SK-N-SH (cell line): ENCODE measurements around the gene MTNR1A. TPM values are rescaled to one million over a fixed set of nuclear protein-coding genes. Genes with fewer than 3 reads are reported as not detected.

Experiments used
- CTCF ChIA-PET: fragments of 300-600, 350-600 bp; formaldehyde crosslinking; extraction: SDS; loops from one replicate; lab custom pipeline; 2021; lab: Yijun Ruan, JAX
- POLR2A ChIA-PET: fragments of 350-600 bp; sonication (Branson Sonifier 250); formaldehyde crosslinking; extraction: SDS; loops from one replicate; lab custom pipeline; 2020; ENCODE audit warnings: antibody characterized with exemption, inconsistent platforms; lab: Yijun Ruan, JAX
- DNase-seq: peaks from one replicate; pipeline ENCODE4 v3.0.0; 2012
- H2AFZ ChIP-seq: fragments of 200-600 bp; sonication (generic); 2 replicates; pipeline ENCODE4 v1.8.1; 2016; ENCODE audit warnings: antibody characterized with exemption, mild to moderate bottlenecking, low read depth
- H3F3A ChIP-seq: fragments of 200-600 bp; sonication (generic); replicated peaks from 2 replicates; pipeline ENCODE3; 2016; ENCODE audit warnings: antibody characterized with exemption, mild to moderate bottlenecking; ENCODE audit not compliant: insufficient read depth
- H3K27ac ChIP-seq, 2 experiments: fragments of 200-500 bp in 1 of 2; fragments of 200-600 bp in 1 of 2; sonication (Bioruptor generic) in 1 of 2; sonication (generic), shearing (Covaris generic) in 1 of 2; 2 replicates each; pipeline versions ENCODE4 v1.5.1 to v1.6.1; 2014 to 2016; ENCODE audit warnings: low read depth in 2 of 2, inconsistent platforms in 1 of 2, low read length in 1 of 2, mild to moderate bottlenecking in 1 of 2, mixed read lengths in 1 of 2
- H3K27me3 ChIP-seq: fragments of 200-600 bp; sonication (generic), shearing (Covaris generic); 2 replicates; pipeline ENCODE4 v1.6.1; 2016; ENCODE audit warnings: mixed run types; ENCODE audit not compliant: insufficient read depth
- H3K36me3 ChIP-seq, 2 experiments: fragments of 200-500 bp in 1 of 2; fragments of 200-600 bp in 1 of 2; sonication (Bioruptor generic) in 1 of 2; sonication (generic) in 1 of 2; replicated peaks in 1 of 2; 2 replicates each; pipeline versions ENCODE3 to v1.5.1; 2014 to 2016; ENCODE audit warnings: low read length in 1 of 2, mild to moderate bottlenecking in 1 of 2; ENCODE audit not compliant: insufficient read depth in 2 of 2, control insufficient read depth in 1 of 2
- H3K4me1 ChIP-seq, 2 experiments: fragments of 200-500 bp in 1 of 2; fragments of 200-600 bp in 1 of 2; sonication (Bioruptor generic) in 1 of 2; sonication (generic), shearing (Covaris generic) in 1 of 2; 2 replicates each; pipeline versions ENCODE4 v1.5.1 to v1.6.1; 2014 to 2016; ENCODE audit warnings: low read depth in 1 of 2, low read length in 1 of 2, mixed run types in 1 of 2; ENCODE audit not compliant: insufficient read depth in 2 of 2, control insufficient read depth in 1 of 2
- H3K4me2 ChIP-seq: fragments of 200-600 bp; sonication (generic), shearing (Covaris generic); 2 replicates; pipeline ENCODE4 v1.6.1; 2017; ENCODE audit warnings: mixed run types
- H3K4me3 ChIP-seq, 2 experiments: fragments of 200-500 bp in 1 of 2; fragments of 200-600 bp in 1 of 2; sonication (Bioruptor generic) in 1 of 2; sonication (generic), shearing (Covaris generic) in 1 of 2; 2 replicates each; pipeline versions ENCODE4 v1.5.1 to v1.8.1; 2014 to 2016; ENCODE audit warnings: low read depth in 2 of 2, inconsistent platforms in 1 of 2, low read length in 1 of 2, mild to moderate bottlenecking in 1 of 2, mixed read lengths in 1 of 2, moderate library complexity in 1 of 2
- H3K79me2 ChIP-seq: fragments of 200-600 bp; sonication (generic); 2 replicates; pipeline ENCODE4 v1.8.1; 2017; ENCODE audit warnings: mild to moderate bottlenecking; ENCODE audit not compliant: insufficient read depth
- H3K9ac ChIP-seq: fragments of 200-600 bp; sonication (generic); 2 replicates; pipeline ENCODE4 v1.6.1; 2017; ENCODE audit warnings: mixed run types
- H3K9me2 ChIP-seq: fragments of 200-600 bp; sonication (generic); 2 replicates; pipeline ENCODE4 v1.6.1; 2017; ENCODE audit warnings: mixed run types
- H3K9me3 ChIP-seq: fragments of 200-600 bp; sonication (generic); 2 replicates; pipeline ENCODE4 v1.6.1; 2017; ENCODE audit warnings: mixed run types, mild to moderate bottlenecking, moderate library complexity
- H4K20me1 ChIP-seq: fragments of 200-600 bp; sonication (generic); 2 replicates; pipeline ENCODE4 v1.6.1; 2017; ENCODE audit warnings: mild to moderate bottlenecking, mixed run types; ENCODE audit not compliant: insufficient read depth
- CHD2 ChIP-seq: fragments of 150-350 bp; IDR thresholded peaks from 2 replicates; pipeline ENCODE4 v1.6.1; 2018; ENCODE audit warnings: low read length; ENCODE audit not compliant: partially characterized antibody
- FOSL2 ChIP-seq: IDR thresholded peaks from 2 replicates; pipeline ENCODE4 v1.4.0; 2012; ENCODE audit warnings: low read depth, mild to moderate bottlenecking, moderate library complexity, borderline replicate concordance
- GABPA ChIP-seq: IDR thresholded peaks from 2 replicates; pipeline ENCODE4 v1.4.0; 2012; ENCODE audit warnings: low read depth, mild to moderate bottlenecking
- GATA2 ChIP-seq: sonication (generic); formaldehyde crosslinking; IDR thresholded peaks from 2 replicates; pipeline ENCODE4 v1.5.0; 2020; ENCODE audit warnings: mild to moderate bottlenecking, missing genetic modification reagents
- JUND ChIP-seq: IDR thresholded peaks from 2 replicates; pipeline ENCODE4 v1.4.0; 2012
- MAX ChIP-seq: IDR thresholded peaks from 2 replicates; pipeline ENCODE4 v1.4.0; 2012; ENCODE audit warnings: low read depth
- NRF1 ChIP-seq: IDR thresholded peaks from 2 replicates; pipeline ENCODE4 v1.6.1; 2012; ENCODE audit warnings: low read depth, mild to moderate bottlenecking, low read length
- RAD21 ChIP-seq: IDR thresholded peaks from 2 replicates; pipeline ENCODE4 v1.6.1; 2012; ENCODE audit warnings: mild to moderate bottlenecking, low read length
- RCOR1 ChIP-seq: fragments of 150-350 bp; IDR thresholded peaks from 2 replicates; pipeline ENCODE4 v1.6.1; 2017; ENCODE audit warnings: antibody characterized with exemption, low read length
- RXRA ChIP-seq: IDR thresholded peaks from 2 replicates; pipeline ENCODE4 v1.4.0; 2012; ENCODE audit warnings: low read depth, mild to moderate bottlenecking, borderline replicate concordance
- SIN3A ChIP-seq: IDR thresholded peaks from 2 replicates; pipeline ENCODE4 v1.6.1; 2012; ENCODE audit warnings: low read depth, mild to moderate bottlenecking, low read length, moderate library complexity, borderline replicate concordance
- SMC3 ChIP-seq: IDR thresholded peaks from 2 replicates; pipeline ENCODE4 v1.6.1; 2012; ENCODE audit warnings: low read depth, low read length, improper control_type of control experiment
- TCF12 ChIP-seq: IDR thresholded peaks from 2 replicates; pipeline ENCODE4 v1.4.0; 2012
- WGBS: methylation state at CpG from one replicate; pipeline ENCODE4 v1.1.6; 2017; ENCODE audit warnings: low lambda C conversion rate; 5-methylcytosine and 5-hydroxymethylcytosine counted together
- polyA plus RNA-seq, 3 experiments: library from polyadenylated mRNA; depleted of rRNA; stranded (reverse); fragments of >200 nt; gene quantifications; 2 replicates each; pipeline ENCODE4 v1.2.3, GENCODE V29; 2012
- TF ChIP-seq, protein P1 (sequence below): IDR thresholded peaks from 2 replicates; pipeline ENCODE4 v1.6.1; 2012; ENCODE audit warnings: mild to moderate bottlenecking, low read depth, low read length, moderate library complexity
- TF ChIP-seq, protein P2 (sequence below): IDR thresholded peaks from 2 replicates; pipeline ENCODE4 v1.4.0; 2012; ENCODE audit warnings: low read depth, borderline replicate concordance
- TF ChIP-seq, protein P3 (sequence below): fragments of 200-600 bp; sonication (generic); IDR thresholded peaks from 2 replicates; pipeline ENCODE4 v1.6.1; 2017; ENCODE audit warnings: antibody characterized with exemption, mild to moderate bottlenecking, moderate library complexity
- TF ChIP-seq, protein P4 (sequence below): IDR thresholded peaks from 2 replicates; pipeline ENCODE4; 2012

Gene MTNR1A
- polyA plus RNA-seq, 1 of the 3 experiments (the other 2 are of a cell fraction) = not detected

- CTCF ChIA-PET = interaction anchor here (1.1 kb wide), 1 partner anchor 9 kb away, joined by 4 read pairs; no protein-coding TSS in a partner anchor
These were observed 41.6 kb upstream of the MTNR1A start for GRCh38 chr4:186596850-186597390.

GRCh38 chr4:186596346-186596745 is 41.0 kb upstream of the MTNR1A start:
- Histone ChIP-seq H3K27me3 (peaks cover 6% of the 10 kb centered on the region; the same call in 1 of the 2 replicates), H3K9me2 (no peaks in the 10 kb centered on the region), H3K36me3 (peaks cover 12 to 15% of the 10 kb centered on the region in 2 experiments), H3K4me3 (no peak overlapping the region), H4K20me1 (no peaks in the 10 kb centered on the region), H3K4me1 (no peaks in the 10 kb centered on the region), H3K9ac (no peak overlapping the region), H3K27ac (no peak overlapping the region), H2AFZ (no peak overlapping the region), H3K4me2 (no peak overlapping the region), H3F3A (no peaks in the 10 kb centered on the region), H3K9me3 (no peaks in the 10 kb centered on the region), H3K79me2 (no peaks in the 10 kb centered on the region)
- DNase-seq = no peak
- ChIA-PET CTCF (interaction anchor here (0.7 to 1.1 kb wide), 2 partner anchors 8 to 1957 kb away, joined by 3 to 4 read pairs; no protein-coding TSS in a partner anchor), POLR2A (no interaction called here)
- WGBS = 54% methylated on average over 7 of the region's 12 CpGs
- TF ChIP-seq, protein P1, sequence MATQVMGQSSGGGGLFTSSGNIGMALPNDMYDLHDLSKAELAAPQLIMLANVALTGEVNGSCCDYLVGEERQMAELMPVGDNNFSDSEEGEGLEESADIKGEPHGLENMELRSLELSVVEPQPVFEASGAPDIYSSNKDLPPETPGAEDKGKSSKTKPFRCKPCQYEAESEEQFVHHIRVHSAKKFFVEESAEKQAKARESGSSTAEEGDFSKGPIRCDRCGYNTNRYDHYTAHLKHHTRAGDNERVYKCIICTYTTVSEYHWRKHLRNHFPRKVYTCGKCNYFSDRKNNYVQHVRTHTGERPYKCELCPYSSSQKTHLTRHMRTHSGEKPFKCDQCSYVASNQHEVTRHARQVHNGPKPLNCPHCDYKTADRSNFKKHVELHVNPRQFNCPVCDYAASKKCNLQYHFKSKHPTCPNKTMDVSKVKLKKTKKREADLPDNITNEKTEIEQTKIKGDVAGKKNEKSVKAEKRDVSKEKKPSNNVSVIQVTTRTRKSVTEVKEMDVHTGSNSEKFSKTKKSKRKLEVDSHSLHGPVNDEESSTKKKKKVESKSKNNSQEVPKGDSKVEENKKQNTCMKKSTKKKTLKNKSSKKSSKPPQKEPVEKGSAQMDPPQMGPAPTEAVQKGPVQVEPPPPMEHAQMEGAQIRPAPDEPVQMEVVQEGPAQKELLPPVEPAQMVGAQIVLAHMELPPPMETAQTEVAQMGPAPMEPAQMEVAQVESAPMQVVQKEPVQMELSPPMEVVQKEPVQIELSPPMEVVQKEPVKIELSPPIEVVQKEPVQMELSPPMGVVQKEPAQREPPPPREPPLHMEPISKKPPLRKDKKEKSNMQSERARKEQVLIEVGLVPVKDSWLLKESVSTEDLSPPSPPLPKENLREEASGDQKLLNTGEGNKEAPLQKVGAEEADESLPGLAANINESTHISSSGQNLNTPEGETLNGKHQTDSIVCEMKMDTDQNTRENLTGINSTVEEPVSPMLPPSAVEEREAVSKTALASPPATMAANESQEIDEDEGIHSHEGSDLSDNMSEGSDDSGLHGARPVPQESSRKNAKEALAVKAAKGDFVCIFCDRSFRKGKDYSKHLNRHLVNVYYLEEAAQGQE = no peak
- no peak for TF ChIP-seq RXRA
- no peak for TF ChIP-seq CHD2
- no peak for TF ChIP-seq NRF1
- TF ChIP-seq, protein P2, sequence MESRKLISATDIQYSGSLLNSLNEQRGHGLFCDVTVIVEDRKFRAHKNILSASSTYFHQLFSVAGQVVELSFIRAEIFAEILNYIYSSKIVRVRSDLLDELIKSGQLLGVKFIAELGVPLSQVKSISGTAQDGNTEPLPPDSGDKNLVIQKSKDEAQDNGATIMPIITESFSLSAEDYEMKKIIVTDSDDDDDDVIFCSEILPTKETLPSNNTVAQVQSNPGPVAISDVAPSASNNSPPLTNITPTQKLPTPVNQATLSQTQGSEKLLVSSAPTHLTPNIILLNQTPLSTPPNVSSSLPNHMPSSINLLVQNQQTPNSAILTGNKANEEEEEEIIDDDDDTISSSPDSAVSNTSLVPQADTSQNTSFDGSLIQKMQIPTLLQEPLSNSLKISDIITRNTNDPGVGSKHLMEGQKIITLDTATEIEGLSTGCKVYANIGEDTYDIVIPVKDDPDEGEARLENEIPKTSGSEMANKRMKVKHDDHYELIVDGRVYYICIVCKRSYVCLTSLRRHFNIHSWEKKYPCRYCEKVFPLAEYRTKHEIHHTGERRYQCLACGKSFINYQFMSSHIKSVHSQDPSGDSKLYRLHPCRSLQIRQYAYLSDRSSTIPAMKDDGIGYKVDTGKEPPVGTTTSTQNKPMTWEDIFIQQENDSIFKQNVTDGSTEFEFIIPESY = no peak
- no peak for TF ChIP-seq MAX
- TF ChIP-seq SIN3A = no peak
- no peak for TF ChIP-seq GATA2 (CRISPR knock-in tag)
- no peak for TF ChIP-seq GABPA
- TF ChIP-seq, protein P3, sequence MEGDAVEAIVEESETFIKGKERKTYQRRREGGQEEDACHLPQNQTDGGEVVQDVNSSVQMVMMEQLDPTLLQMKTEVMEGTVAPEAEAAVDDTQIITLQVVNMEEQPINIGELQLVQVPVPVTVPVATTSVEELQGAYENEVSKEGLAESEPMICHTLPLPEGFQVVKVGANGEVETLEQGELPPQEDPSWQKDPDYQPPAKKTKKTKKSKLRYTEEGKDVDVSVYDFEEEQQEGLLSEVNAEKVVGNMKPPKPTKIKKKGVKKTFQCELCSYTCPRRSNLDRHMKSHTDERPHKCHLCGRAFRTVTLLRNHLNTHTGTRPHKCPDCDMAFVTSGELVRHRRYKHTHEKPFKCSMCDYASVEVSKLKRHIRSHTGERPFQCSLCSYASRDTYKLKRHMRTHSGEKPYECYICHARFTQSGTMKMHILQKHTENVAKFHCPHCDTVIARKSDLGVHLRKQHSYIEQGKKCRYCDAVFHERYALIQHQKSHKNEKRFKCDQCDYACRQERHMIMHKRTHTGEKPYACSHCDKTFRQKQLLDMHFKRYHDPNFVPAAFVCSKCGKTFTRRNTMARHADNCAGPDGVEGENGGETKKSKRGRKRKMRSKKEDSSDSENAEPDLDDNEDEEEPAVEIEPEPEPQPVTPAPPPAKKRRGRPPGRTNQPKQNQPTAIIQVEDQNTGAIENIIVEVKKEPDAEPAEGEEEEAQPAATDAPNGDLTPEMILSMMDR = no peak
- no peak for TF ChIP-seq TCF12
- TF ChIP-seq, protein P4, sequence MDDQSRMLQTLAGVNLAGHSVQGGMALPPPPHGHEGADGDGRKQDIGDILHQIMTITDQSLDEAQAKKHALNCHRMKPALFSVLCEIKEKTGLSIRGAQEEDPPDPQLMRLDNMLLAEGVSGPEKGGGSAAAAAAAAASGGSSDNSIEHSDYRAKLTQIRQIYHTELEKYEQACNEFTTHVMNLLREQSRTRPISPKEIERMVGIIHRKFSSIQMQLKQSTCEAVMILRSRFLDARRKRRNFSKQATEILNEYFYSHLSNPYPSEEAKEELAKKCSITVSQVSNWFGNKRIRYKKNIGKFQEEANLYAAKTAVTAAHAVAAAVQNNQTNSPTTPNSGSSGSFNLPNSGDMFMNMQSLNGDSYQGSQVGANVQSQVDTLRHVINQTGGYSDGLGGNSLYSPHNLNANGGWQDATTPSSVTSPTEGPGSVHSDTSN = no peak
- TF ChIP-seq SMC3 = no peak

More at GRCh38 chr4:186596850-186597390, 41.6 kb upstream of the MTNR1A start:
- Histone ChIP-seq H3K9me2 (no peaks in the 10 kb centered on the region), H3K4me1 (no peaks in the 10 kb centered on the region), H3K36me3 (peaks cover 15% of the 10 kb centered on the region in 2 experiments), H2AFZ (no peak overlapping the region), H3F3A (no peaks in the 10 kb centered on the region), H4K20me1 (no peaks in the 10 kb centered on the region), H3K27ac (no peak overlapping the region), H3K4me2 (no peak overlapping the region), H3K27me3 (peaks cover 6% of the 10 kb centered on the region; the same call in 1 of the 2 replicates), H3K4me3 (no peak overlapping the region), H3K9me3 (no peaks in the 10 kb centered on the region), H3K79me2 (no peaks in the 10 kb centered on the region), H3K9ac (no peak overlapping the region)
- no peak for DNase-seq
- WGBS = 71% methylated on average over 23 of the region's 23 CpGs
- POLR2A ChIA-PET = no interaction called here
- TF ChIP-seq JUND (no peak), RXRA (no peak), RCOR1 (no peak), FOSL2 (no peak), RAD21 (no peak), NRF1 (no peak), GATA2 (CRISPR knock-in tag) (no peak)
